Smooth muscle cell of bladder (primary cell): ENCODE results near the gene ZBTB47. TPM values are rescaled to one million over a fixed set of nuclear protein-coding genes. Genes with fewer than 3 reads are reported as not detected.

Source experiments
- total RNA-seq: library from RNA; depleted of rRNA; stranded (reverse); fragments of >200 nt; gene quantifications from 2 replicates; pipeline ENCODE4 v1.2.3, GENCODE V29; 2014

ZBTB47 gene
- 21.5 and 38.2 TPM in 2 replicates for total RNA-seq

GRCh38 chr3:42653560-42654330, at the start of gene ZBTB47:
Gene ZBTB47 (plus strand): TSS chr3:42653697. CDS start chr3:42658356, 4,659 bp downstream.

DNA sequence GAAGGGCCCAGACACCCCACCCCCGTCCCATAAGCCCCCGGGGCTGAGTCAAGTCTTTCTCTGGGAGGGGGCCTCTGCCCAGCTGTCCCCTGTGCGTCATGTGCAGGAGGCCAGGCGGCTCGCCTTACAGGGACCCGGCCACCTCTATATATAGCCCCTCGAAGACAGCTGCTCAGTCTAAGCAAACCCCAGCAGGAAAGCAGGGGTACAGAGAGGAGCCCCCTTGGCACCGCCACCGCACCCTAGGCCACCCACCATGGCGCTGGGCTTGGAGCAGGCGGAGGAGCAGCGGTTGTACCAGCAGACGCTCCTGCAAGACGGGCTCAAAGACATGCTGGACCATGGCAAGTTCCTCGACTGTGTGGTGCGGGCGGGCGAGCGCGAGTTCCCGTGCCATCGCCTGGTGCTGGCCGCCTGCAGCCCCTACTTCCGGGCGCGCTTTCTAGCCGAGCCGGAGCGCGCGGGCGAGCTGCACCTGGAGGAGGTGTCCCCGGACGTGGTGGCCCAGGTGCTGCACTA, 31.9 kb downstream of the ZBTB47 start, which contains the start of gene KLHL40:
Gene KLHL40 (plus strand): TSS at position 175 of the 519 bp plus-strand sequence. CDS start 82 bp downstream, at position 257.

DNA sequence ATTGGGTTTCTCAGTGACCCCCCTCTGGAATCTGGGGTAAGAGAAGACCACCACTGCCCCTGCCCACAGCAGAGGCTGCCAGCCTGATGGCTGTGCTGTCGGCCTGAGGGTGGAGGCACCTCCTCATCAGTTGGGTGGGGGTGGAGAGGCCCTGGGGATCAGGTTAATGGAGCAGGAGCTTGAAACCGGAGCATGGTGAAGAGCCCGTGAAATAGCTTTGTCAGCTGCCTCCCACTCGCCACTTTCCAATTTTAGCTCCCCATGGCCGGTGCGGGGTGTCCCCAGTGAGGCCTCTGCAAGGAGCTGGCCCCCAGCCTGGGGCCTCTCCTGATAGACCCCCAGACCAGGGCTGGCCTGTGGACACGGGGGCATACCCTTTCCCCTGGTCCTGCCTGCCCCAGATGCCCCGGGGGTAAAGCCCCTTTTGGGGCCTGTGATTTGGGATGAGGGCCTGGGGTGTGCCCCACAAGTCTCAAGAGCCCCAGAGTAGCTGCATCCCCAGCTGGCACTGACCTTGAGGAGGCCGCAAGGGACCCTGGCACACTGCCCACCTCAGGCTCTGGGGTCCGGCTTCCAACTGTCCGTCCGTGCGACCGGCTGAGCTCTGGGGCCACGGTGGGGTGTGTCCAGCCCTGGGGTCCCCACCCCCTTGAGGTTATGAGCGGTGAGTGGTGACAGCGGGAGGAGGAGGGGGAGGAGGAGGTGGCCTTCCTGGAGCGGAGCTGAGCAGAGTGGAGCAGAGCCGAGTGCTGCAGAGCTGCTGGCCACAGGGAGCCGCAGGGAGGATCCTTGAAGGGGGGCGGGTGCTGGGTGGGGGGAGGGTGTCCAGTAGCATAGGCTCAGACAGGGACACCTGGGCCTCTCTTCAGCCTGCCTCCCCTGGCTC, 48.8 kb downstream of the ZBTB47 start, which contains the start of gene HHATL:
Gene HHATL (minus strand): TSS at position 733 of the 886 bp plus-strand sequence. CDS start 1,972 bp downstream, outside the sequence.

Other genes starting within 250 kb of the ZBTB47 start
- gene LYZL4, start 243.1 kb upstream of the ZBTB47 start, total RNA-seq = not detected in 2 replicates
- gene VIPR1, start 151.1 kb upstream of the ZBTB47 start, total RNA-seq = not detected in 2 replicates
- 44.1 and 51.1 TPM in 2 replicates for gene SEC22C, start 71.7 kb upstream of the ZBTB47 start, total RNA-seq
- 16.6 and 22.8 TPM in 2 replicates for gene SS18L2, start 62.8 kb upstream of the ZBTB47 start, total RNA-seq
- gene NKTR, start 53.0 kb upstream of the ZBTB47 start, total RNA-seq = 40.0 and 42.5 TPM in 2 replicates
- not detected in 2 replicates for gene KLHL40, start 31.8 kb downstream of the ZBTB47 start, total RNA-seq
- gene HHATL, start 49.1 kb downstream of the ZBTB47 start, total RNA-seq = not detected in 2 replicates
- gene CCDC13, start 119.6 kb downstream of the ZBTB47 start, total RNA-seq = 0.74 and 1.1 TPM in 2 replicates
- gene HIGD1A, start 150.8 kb downstream of the ZBTB47 start, total RNA-seq = 103 and 123 TPM in 2 replicates
- 0.09 and 0.28 TPM in 2 replicates for gene ACKR2, start 155.7 kb downstream of the ZBTB47 start, total RNA-seq
- gene CYP8B1, start 222.2 kb downstream of the ZBTB47 start, total RNA-seq = not detected in 2 replicates